SKM-1 treated with dmso at 0.1 percent for 144 hours (cell line): Measurements from ENCODE around the gene AMZ1.

Source experiments
- DNase-seq: peaks from one replicate; lab custom pipeline; 2025; ENCODE audit not compliant: unreplicated experiment; lab: John Stamatoyannopoulos, UW

Gene AMZ1

DNA sequence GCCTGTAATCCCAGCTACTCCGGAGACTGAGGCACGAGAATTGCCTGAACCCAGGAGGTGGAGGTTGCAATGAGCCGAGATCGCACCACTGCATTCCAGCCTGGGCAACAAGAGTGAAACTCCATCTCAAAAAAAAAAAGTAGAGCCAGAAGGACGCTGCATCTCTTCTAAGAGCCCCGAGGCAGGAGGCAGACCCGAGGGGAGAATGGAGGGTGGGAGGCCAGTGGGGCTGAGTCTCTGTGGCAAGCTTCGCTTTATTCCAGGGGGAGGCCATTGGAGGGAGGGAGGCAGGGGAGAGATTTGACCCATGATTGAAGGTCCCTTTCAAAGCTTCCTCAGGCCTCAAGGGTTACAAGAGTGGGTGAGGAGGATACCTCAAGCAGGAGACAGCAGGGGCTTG lies 37.6 kb upstream of the AMZ1 start:
- DNase-seq, result no peak

DNA sequence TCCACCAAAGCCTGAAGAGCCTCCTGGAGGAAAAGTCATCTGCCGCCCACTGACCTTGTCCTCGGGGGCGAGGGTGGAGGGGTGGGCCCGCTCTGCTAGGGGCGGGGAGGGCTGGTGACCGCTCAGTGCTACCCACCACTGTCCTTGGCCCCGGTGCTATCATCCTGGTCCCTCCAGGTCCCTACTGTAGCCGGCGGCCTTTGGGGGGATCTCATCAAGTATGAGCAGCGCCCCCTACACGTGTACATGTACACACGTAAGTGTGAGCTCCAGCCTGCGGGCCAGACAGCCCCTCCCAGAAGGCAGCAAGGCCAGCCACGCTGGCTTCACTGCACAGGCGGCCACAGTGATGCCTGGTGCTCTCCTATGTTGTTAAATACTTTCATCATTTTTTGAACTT lies 36.7 kb upstream of the AMZ1 start:
- no peak for DNase-seq

- no peak for DNase-seq
These were observed 35.9 kb upstream of the AMZ1 start for GRCh38 chr7:2651847-2652735.

- DNase-seq, result no peak
These were observed 35.3 kb upstream of the AMZ1 start for GRCh38 chr7:2652736-2653060.

GRCh38 chr7:2654059-2654458 lies 33.9 kb upstream of the AMZ1 start:
- no peak for DNase-seq

DNA sequence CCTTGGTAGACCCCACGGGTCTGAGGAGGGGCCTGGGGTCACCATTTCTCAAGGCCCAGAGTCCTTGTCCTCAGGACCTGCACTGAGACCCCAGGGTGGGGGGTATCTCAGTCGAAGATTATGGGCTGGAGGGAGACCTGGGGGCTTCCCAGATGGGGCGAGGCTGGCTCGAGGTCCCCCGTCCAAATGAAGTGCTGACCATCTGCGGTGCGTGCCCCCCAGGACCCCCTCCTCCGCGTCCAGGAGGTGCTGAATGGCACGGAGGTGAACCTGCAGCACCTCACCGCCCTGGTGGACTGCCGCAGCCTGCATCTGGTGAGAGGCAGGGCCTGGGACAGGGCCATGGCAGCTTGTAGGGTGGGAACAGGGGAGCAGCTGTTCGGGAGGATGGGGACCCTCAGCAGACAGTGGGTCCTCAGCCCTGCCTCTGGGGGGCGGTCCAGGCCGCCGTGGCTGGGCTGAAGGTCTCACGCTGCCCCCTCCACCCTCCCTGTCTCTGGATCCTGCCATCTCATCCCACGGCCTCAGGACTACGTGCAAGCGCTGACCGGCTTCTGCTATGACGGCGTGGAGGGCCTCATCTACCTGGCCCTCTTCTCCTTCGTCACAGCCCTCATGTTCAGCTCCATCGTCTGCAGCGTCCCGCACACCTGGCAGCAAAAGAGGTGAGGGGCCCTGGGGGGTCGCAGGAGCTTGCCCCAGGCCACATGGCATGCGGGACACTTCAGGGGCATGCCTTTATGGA lies 32.0 kb upstream of the AMZ1 start:
- no peak for DNase-seq

DNA sequence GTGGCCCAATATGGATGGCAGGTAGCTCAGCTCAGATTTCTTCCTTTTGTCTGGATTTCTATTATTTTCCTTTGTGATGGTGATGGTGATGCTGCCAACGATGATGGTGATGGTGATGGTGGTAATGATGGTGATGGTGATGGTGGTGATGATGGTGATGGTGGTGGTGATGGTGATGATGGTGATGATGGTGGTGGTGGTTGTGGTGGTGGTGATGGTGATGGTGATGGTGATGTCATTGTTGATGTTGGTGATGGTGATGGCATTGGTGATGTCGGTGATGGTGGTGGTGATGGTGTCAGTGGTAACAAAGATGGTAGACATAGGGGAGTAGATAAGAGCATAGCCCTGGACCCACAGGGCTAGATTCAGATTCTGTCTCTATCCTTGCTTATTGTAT lies 30.8 kb upstream of the AMZ1 start:
- no peak for DNase-seq

GRCh38 chr7:2657920-2658671 lies 29.9 kb upstream of the AMZ1 start:
- no peak for DNase-seq

- DNase-seq, result no peak
These were observed 29.1 kb upstream of the AMZ1 start for GRCh38 chr7:2658941-2659340.

DNA sequence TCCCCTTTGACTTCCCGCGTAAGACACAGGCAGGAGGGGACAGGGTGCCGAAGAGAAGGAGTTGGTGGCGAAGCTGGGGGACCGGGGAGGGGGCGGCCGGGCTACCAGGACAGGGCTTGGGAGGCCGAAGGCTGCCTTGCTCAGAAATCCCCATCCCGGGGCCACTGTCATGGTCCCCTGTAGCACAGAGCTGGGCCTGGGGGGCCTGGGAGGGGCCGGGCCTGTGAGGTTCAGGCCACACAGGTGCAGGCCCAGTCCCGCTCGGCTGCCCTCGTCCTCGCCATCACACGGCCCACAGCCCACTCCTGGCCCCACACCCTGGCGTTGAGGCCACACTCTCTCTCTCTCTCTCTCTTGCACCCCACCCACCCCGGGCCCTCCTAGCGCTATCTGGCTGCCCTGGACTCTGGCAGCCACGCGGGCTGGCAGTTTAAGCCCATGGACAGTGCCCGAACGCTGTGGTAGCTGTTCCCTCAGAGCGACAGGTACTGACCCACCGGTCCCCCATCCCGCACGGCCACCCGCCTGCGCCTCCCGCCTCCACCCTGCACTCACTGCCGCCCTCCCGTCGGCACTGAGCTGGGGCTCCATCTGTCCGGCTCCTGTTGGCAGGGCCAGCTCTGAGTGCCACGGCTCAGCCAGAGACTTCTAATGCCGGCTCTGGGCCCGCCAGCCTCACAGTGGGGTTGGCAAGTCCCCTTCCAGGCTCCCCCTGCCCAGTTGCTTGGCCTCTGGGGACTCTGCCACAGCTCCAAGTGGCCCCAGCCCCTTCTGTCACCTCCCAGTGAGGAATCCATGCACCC lies 28.2 kb upstream of the AMZ1 start:
- DNase-seq, result no peak

- no peak for DNase-seq
These were observed 27.5 kb upstream of the AMZ1 start for GRCh38 chr7:2660359-2661095.

DNA sequence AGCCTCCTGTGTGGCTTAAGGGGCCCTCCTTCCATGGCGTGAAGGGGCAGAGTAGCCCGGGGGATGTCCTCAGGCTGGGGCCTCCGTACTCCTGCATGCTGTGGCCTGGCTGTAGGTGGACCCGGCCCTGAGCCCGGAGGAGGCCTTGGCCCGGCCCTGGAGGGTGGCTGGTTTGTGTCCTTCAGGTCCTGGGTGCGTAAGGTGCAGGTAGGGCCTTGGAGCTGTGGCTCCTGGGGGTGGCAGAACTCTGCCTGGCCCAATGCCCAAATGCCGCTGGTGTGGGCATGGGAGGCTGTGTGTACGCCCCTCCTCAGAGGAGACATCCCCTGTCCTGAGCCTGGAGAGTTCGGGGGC lies 26.9 kb upstream of the AMZ1 start:
- DNase-seq, result no peak

- no peak for DNase-seq
These were observed 26.3 kb upstream of the AMZ1 start for GRCh38 chr7:2661602-2662272.

GRCh38 chr7:2662273-2663120 lies 25.5 kb upstream of the AMZ1 start:
- DNase-seq, result no peak

DNA sequence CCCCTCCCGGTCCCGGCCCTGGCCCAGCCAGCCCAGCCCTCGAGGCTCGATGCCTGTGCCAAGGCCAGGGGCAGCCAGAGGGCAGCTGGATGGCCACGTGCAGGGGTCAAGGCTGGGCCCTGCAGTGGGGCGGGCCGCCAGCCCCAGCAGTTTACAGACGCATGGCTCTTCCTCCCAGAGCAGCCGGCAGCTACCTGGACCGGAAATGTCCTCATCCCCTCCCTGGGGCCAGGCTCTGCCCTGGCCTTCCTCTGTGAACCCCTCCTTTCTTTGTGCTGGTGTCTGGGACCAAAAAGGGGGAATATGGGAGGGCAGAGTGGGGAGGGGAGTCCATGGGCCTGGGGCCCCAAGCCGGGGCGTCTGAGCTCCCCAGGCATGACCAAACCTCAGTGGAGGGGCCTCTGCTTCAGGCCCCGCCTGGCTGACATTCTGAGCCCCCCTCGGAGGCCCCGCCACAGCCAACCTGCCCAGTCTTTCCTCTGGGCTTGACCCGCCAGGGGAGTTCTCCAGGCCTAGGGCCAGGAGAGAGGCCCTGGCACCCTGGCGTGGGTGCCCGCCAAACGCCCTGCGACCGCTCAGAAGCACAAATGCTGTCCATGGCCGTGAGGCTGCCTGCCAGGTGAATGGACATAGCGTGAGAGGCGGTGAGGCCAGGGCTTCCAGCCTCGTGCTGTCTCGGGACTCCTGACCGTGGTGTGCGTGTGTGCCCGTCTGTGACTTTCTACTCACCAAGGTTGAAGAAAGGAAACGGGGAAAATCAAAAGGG lies 24.7 kb upstream of the AMZ1 start:
- no peak for DNase-seq

DNA sequence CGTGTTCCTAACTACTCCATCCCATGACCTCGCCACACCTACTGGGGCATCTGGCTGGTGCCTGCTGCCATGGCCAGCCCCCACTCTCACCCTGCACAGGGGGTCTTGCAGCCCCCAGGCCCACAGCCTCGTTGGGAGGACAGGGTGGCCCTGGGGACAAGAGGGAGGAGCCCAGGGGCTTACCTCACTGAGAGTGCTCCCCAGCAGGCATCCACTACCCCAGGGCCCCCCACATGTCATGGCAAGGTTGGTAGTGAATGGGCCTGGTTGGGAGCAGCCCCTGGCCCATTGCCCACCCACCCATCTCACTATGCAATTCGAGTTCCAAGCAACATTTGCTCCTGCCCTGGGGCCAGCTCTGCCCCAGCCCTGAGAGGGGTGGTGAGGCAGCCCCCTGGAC lies 24.0 kb upstream of the AMZ1 start:
- DNase-seq, result no peak

DNA sequence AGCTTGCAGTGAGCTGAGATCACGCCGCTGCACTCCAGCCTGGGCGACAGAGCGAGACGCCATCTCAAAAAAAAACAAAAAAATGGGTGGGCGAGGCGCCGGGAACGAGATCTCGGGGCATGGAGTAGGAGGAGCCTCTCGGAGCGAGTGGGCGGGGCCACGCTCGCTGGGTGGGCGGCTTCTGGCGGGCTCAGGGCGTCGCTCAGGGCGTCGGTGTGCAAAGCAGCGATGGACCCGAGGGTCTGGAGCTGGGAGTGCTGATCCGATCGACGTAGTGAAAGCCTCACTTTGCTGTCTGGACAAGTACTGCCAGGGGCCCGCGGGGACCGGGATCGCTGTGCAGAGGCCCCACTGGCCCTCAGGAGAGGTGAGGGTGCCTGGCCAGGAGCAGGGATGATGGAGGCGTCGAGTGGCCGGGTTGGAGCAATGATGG lies 22.6 kb upstream of the AMZ1 start:
- no peak for DNase-seq

DNA sequence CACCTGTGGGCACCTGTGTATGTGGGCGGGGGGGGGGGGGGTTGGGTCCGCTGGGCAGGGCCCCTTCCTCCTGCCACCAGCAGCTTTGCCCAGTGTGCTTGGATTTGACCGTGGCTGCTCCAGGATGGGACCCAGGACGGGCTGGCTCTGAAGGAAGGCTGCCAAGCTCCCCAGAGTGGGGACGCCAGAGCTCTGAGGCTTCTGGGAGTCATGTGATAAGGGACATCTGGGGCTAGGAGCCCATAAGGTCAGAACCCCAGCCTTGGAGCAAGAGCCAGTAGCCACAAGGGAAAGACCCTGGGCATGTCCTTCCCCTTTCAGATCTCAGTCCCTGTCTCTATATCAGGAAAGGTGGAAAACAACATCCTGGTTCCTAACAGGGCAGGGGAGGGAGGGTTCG lies 21.8 kb upstream of the AMZ1 start:
- DNase-seq, result no peak
